ENCODE measurements around the gene RPN1. TPM values are rescaled to one million over a fixed set of nuclear protein-coding genes. Genes with fewer than 3 reads are reported as not detected.

Gene RPN1
- total RNA-seq, 1 donor = 473 TPM

- Histone ChIP-seq H2AFZ (ENCODE audit: low read length) (no peak overlapping the region), H3K27me3 (ENCODE audit: insufficient read depth, low read length) (no peaks in the 10 kb centered on the region), H3K4me2 (ENCODE audit: insufficient read depth, low read length) (no peak overlapping the region), H4K20me1 (ENCODE audit: insufficient read depth, low read length) (no peaks in the 10 kb centered on the region), H3K36me3 (ENCODE audit: insufficient read depth, low read length) (peaks cover 3% of the 10 kb centered on the region), H3K79me2 (ENCODE audit: insufficient read depth, low read length) (peaks cover 30% of the 10 kb centered on the region), H3K27ac (ENCODE audit: low read depth, low read length) (no peak overlapping the region), H3K4me1 (ENCODE audit: insufficient read depth, low read length) (peaks cover 17% of the 10 kb centered on the region), H3K9me3 (ENCODE audit: low read depth, low read length) (no peaks in the 10 kb centered on the region), H3K4me3 (ENCODE audit: insufficient read depth, low read length) (no peak overlapping the region)
- DNase-seq (ENCODE audit: insufficient read length, low spot score, missing footprints) = peak; percentile 83
- no peak for TF ChIP-seq CTCF (IDR thresholded peaks at IDR 0.05; ENCODE audit: extremely low read depth, low read depth, low read length)
Measured at GRCh38 chr3:128614076-128614475, 36.5 kb downstream of the RPN1 start.

- peaks cover 9% of the 10 kb centered on the region for H3K4me1 ChIP-seq (ENCODE audit: insufficient read depth, low read length)
- H3K27ac ChIP-seq (ENCODE audit: low read depth, low read length) = no peak overlapping the region
- H3K79me2 ChIP-seq (ENCODE audit: insufficient read depth, low read length) = peaks cover 22% of the 10 kb centered on the region
- no peak for DNase-seq (ENCODE audit: insufficient read length, low spot score, missing footprints)
- H3K27me3 ChIP-seq (ENCODE audit: insufficient read depth, low read length) = no peaks in the 10 kb centered on the region
- H3K4me2 ChIP-seq (ENCODE audit: insufficient read depth, low read length) = no peak overlapping the region
- H2AFZ ChIP-seq (ENCODE audit: low read length) = no peak overlapping the region
- H3K36me3 ChIP-seq (ENCODE audit: insufficient read depth, low read length) = no peaks in the 10 kb centered on the region
- no peak overlapping the region for H3K4me3 ChIP-seq (ENCODE audit: insufficient read depth, low read length)
- H4K20me1 ChIP-seq (ENCODE audit: insufficient read depth, low read length) = no peaks in the 10 kb centered on the region
- no peaks in the 10 kb centered on the region for H3K9me3 ChIP-seq (ENCODE audit: low read depth, low read length)
- TF ChIP-seq CTCF (IDR thresholded peaks at IDR 0.05; ENCODE audit: extremely low read depth, low read depth, low read length) = no peak
Measured at GRCh38 chr3:128613083-128613829, 37.4 kb downstream of the RPN1 start.

GRCh38 chr3:128610451-128611070 is 40.1 kb downstream of the RPN1 start:
- no peak overlapping the region for H2AFZ ChIP-seq (ENCODE audit: low read length)
- H3K4me1 ChIP-seq (ENCODE audit: insufficient read depth, low read length) = no peaks in the 10 kb centered on the region
- DNase-seq (ENCODE audit: insufficient read length, low spot score, missing footprints) = no peak
- no peaks in the 10 kb centered on the region for H3K27me3 ChIP-seq (ENCODE audit: insufficient read depth, low read length)
- H3K27ac ChIP-seq (ENCODE audit: low read depth, low read length) = no peak overlapping the region
- H3K36me3 ChIP-seq (ENCODE audit: insufficient read depth, low read length) = no peaks in the 10 kb centered on the region
- no peaks in the 10 kb centered on the region for H4K20me1 ChIP-seq (ENCODE audit: insufficient read depth, low read length)
- no peak for TF ChIP-seq CTCF (IDR thresholded peaks at IDR 0.05; ENCODE audit: extremely low read depth, low read depth, low read length)
- H3K4me3 ChIP-seq (ENCODE audit: insufficient read depth, low read length) = no peak overlapping the region
- H3K79me2 ChIP-seq (ENCODE audit: insufficient read depth, low read length) = peaks cover 2% of the 10 kb centered on the region
- no peaks in the 10 kb centered on the region for H3K9me3 ChIP-seq (ENCODE audit: low read depth, low read length)
- no peak overlapping the region for H3K4me2 ChIP-seq (ENCODE audit: insufficient read depth, low read length)

GRCh38 chr3:128609294-128609693 is 41.3 kb downstream of the RPN1 start:
- no peaks in the 10 kb centered on the region for H3K9me3 ChIP-seq (ENCODE audit: low read depth, low read length)
- H3K27ac ChIP-seq (ENCODE audit: low read depth, low read length) = no peak overlapping the region
- no peaks in the 10 kb centered on the region for H3K36me3 ChIP-seq (ENCODE audit: insufficient read depth, low read length)
- no peak for DNase-seq (ENCODE audit: insufficient read length, low spot score, missing footprints)
- H3K79me2 ChIP-seq (ENCODE audit: insufficient read depth, low read length) = no peaks in the 10 kb centered on the region
- H3K4me1 ChIP-seq (ENCODE audit: insufficient read depth, low read length) = no peaks in the 10 kb centered on the region
- H3K27me3 ChIP-seq (ENCODE audit: insufficient read depth, low read length) = no peaks in the 10 kb centered on the region
- H2AFZ ChIP-seq (ENCODE audit: low read length) = no peak overlapping the region
- no peaks in the 10 kb centered on the region for H4K20me1 ChIP-seq (ENCODE audit: insufficient read depth, low read length)
- TF ChIP-seq CTCF (IDR thresholded peaks at IDR 0.05; ENCODE audit: extremely low read depth, low read depth, low read length) = no peak
- H3K4me3 ChIP-seq (ENCODE audit: insufficient read depth, low read length) = no peak overlapping the region
- no peak overlapping the region for H3K4me2 ChIP-seq (ENCODE audit: insufficient read depth, low read length)

All from osteoblast (primary cell).